ENCODE data around the gene AGAP1. TPM values are rescaled to one million over a fixed set of nuclear protein-coding genes. Genes with fewer than 3 reads are reported as not detected.

The AGAP1 gene
- total RNA-seq, 1 donor from 2014 or later: 44.0 TPM

- no peak overlapping the region for H3K4me3 Mint-ChIP-seq
- TF ChIP-seq CTCF (IDR thresholded peaks at IDR 0.05; ENCODE audit: unreplicated experiment): no peak
- no peak for DNase-seq (ENCODE audit: low spot score in 2 of 2, unreplicated experiment in 2 of 2)
- H3K27me3 Mint-ChIP-seq (ENCODE audit: low read depth): no peaks in the 10 kb centered on the region
- H3K36me3 Mint-ChIP-seq: peaks cover 10% of the 10 kb centered on the region
- no peaks in the 10 kb centered on the region for H3K9me3 Mint-ChIP-seq
- H3K4me1 Mint-ChIP-seq: peaks cover 28% of the 10 kb centered on the region
- H3K27ac Mint-ChIP-seq: no peak overlapping the region
Observed at GRCh38 chr2:235719146-235719942, 225.5 kb downstream of the AGAP1 start.

GRCh38 chr2:235721625-235722024, 227.8 kb downstream of the AGAP1 start:
- no peak overlapping the region for H3K27ac Mint-ChIP-seq
- TF ChIP-seq CTCF (IDR thresholded peaks at IDR 0.05; ENCODE audit: unreplicated experiment): no peak
- no peaks in the 10 kb centered on the region for H3K9me3 Mint-ChIP-seq
- H3K27me3 Mint-ChIP-seq (ENCODE audit: low read depth): no peaks in the 10 kb centered on the region
- peaks cover 17% of the 10 kb centered on the region for H3K4me1 Mint-ChIP-seq
- no peak for DNase-seq (ENCODE audit: low spot score in 2 of 2, unreplicated experiment in 2 of 2)
- no peak overlapping the region for H3K4me3 Mint-ChIP-seq
- H3K36me3 Mint-ChIP-seq: peaks cover 10% of the 10 kb centered on the region

GRCh38 chr2:235722869-235723268, 229.0 kb downstream of the AGAP1 start:
- DNase-seq (ENCODE audit: low spot score in 2 of 2, unreplicated experiment in 2 of 2): no peak
- Mint-ChIP-seq H3K27me3 (ENCODE audit: low read depth) (no peaks in the 10 kb centered on the region), H3K36me3 (peaks cover 13% of the 10 kb centered on the region), H3K27ac (no peak overlapping the region), H3K9me3 (no peaks in the 10 kb centered on the region), H3K4me3 (no peak overlapping the region), H3K4me1 (peaks cover 7% of the 10 kb centered on the region)
- no peak for TF ChIP-seq CTCF (IDR thresholded peaks at IDR 0.05; ENCODE audit: unreplicated experiment)

GRCh38 chr2:235723371-235723770, 229.5 kb downstream of the AGAP1 start:
- Mint-ChIP-seq H3K27me3 (ENCODE audit: low read depth) (no peaks in the 10 kb centered on the region), H3K36me3 (peaks cover 13% of the 10 kb centered on the region), H3K9me3 (no peaks in the 10 kb centered on the region), H3K27ac (no peak overlapping the region), H3K4me3 (no peak overlapping the region), H3K4me1 (peaks cover 2% of the 10 kb centered on the region)
- DNase-seq (ENCODE audit: low spot score in 2 of 2, unreplicated experiment in 2 of 2): no peak
- TF ChIP-seq CTCF (IDR thresholded peaks at IDR 0.05; ENCODE audit: unreplicated experiment): no peak

GRCh38 chr2:235723811-235724465, 230.1 kb downstream of the AGAP1 start:
- TF ChIP-seq CTCF (IDR thresholded peaks at IDR 0.05; ENCODE audit: unreplicated experiment): no peak
- Mint-ChIP-seq H3K9me3 (no peaks in the 10 kb centered on the region), H3K36me3 (peaks cover 13% of the 10 kb centered on the region), H3K27me3 (ENCODE audit: low read depth) (no peaks in the 10 kb centered on the region), H3K4me1 (no peaks in the 10 kb centered on the region), H3K4me3 (no peak overlapping the region), H3K27ac (no peak overlapping the region)
- no peak for DNase-seq (ENCODE audit: low spot score in 2 of 2, unreplicated experiment in 2 of 2)

All from mesothelial cell of epicardium (in vitro differentiated cells).